Stimulated activated naive B cell treated with anti-CD40 and anti-IgM and Interleukin-4, amounts not matched to agents 10 μg/mL and 1 μg/mL and 100 μg/mL, for 72 hours (primary cell): ENCODE measurements around the gene CTPS2.

Experiments
- ATAC-seq, 2 donors: fragments of 150-1000 bp; cut with Tn5 transposase; replicated peaks; 2 replicates each; pipeline ENCODE4 v1.10.0; 2021; ENCODE audit warnings: moderate library complexity in 1 of 2
- DNase-seq: peaks from one replicate; pipeline ENCODE4 v3.0.0; 2021
- H3K27ac Mint-ChIP-seq: one replicate; pipeline ENCODE4 v1.8.0; 2022; ENCODE audit warnings: mild to moderate bottlenecking, mixed read lengths
- H3K27me3 Mint-ChIP-seq, 2 donors: one replicate each; pipeline ENCODE4 v1.8.0; 2022; ENCODE audit warnings: mixed read lengths in 2 of 2
- H3K36me3 Mint-ChIP-seq, 2 donors: one replicate each; pipeline ENCODE4 v1.8.0; 2022; ENCODE audit warnings: mixed read lengths in 2 of 2, mild to moderate bottlenecking in 1 of 2
- H3K4me1 Mint-ChIP-seq, 2 donors: one replicate each; pipeline ENCODE4 v1.8.0; 2022; ENCODE audit warnings: mixed read lengths in 2 of 2, mild to moderate bottlenecking in 1 of 2
- H3K4me3 Mint-ChIP-seq, 2 donors: one replicate each; pipeline ENCODE4 v1.8.0; 2022; ENCODE audit warnings: mild to moderate bottlenecking in 2 of 2, mixed read lengths in 2 of 2, moderate library complexity in 1 of 2
- H3K9me3 Mint-ChIP-seq, 2 donors: one replicate each; pipeline ENCODE4 v1.8.0; 2022; ENCODE audit warnings: mixed read lengths in 2 of 2, mild to moderate bottlenecking in 1 of 2

Gene CTPS2

DNA sequence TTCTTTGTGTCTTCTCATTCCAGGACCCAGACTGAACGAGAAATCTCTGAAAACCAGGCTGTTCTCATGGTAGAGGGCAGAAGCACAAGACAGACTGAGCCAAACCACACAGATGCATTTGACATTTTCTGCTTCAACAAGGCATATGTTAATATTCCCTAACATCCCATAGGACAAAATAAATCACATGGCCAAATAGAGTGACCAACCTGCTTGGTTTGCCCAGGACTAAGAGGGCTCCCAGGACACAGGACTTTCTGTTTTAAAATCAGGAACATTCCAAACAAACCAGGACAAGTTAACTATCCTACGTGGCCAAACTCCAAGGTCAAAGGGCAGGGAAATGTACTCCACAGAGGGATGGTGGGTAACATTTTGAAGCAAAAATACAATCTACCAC lies 11.7 kb downstream of the CTPS2 start:
- no peak for ATAC-seq
- no peaks in the 10 kb centered on the region for H3K36me3 Mint-ChIP-seq
- H3K4me1 Mint-ChIP-seq = no peaks in the 10 kb centered on the region

DNA sequence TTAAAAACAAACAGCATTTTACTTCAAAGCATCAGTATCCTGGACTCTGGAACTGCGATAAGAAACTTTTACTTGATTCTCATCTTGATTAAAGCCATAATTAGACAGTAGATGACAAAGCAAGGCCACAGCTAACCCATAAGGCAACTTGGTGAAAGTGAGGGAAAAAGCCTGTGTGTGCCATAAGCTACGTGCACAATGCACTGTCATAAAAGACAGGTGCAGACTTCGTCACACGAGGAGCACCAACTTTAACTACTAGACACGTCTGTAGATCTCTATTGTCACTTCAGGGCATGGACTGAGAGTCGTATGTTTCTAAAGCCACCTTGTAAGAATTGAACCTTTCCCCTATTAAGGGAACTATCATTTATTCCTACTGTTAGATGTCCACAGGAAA lies 13.1 kb downstream of the CTPS2 start:
- H3K4me3 Mint-ChIP-seq = no peak overlapping the region
- ATAC-seq (no peak), DNase-seq (no peak)
- H3K27ac Mint-ChIP-seq = no peak overlapping the region
- H3K4me1 Mint-ChIP-seq = no peaks in the 10 kb centered on the region
- H3K9me3 Mint-ChIP-seq = no peaks in the 10 kb centered on the region
- H3K36me3 Mint-ChIP-seq = peaks cover 0 to 1% of the 10 kb centered on the region in 2 donors
- peaks cover 0 to 7% of the 10 kb centered on the region in 2 donors for H3K27me3 Mint-ChIP-seq

More for the DNA sequence above, 11.7 kb downstream of the CTPS2 start:
- Mint-ChIP-seq H3K9me3 (no peaks in the 10 kb centered on the region), H3K27ac (no peak overlapping the region), H3K4me3 (no peak overlapping the region), H3K27me3 (peaks cover 0 to 9% of the 10 kb centered on the region in 2 donors)
- no peak for DNase-seq

DNA sequence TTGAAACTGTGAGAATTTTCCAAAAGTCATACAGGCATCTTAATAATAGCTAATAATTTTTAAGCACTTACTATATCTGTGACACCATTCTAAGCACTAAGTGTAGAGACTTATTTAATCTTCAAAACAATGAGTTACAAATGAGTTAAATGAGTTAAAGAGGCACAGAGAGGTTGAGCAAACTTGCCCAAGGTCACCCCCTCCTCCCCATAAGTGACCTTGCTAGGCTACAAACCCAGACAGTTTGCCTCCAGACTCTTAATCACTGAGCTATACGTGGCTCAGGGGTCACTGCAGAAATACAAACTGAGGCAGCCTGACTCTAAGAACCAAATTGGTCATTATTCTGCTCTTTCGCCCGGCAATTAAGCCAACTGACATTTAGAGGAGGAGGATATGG lies 15.5 kb downstream of the CTPS2 start:
- no peak overlapping the region for H3K27ac Mint-ChIP-seq
- no peak for ATAC-seq
- H3K4me1 Mint-ChIP-seq = no peaks in the 10 kb centered on the region
- H3K36me3 Mint-ChIP-seq = peaks cover 2 to 5% of the 10 kb centered on the region in 2 donors
- peaks cover 0 to 4% of the 10 kb centered on the region in 2 donors for H3K27me3 Mint-ChIP-seq
- H3K9me3 Mint-ChIP-seq = no peaks in the 10 kb centered on the region
- H3K4me3 Mint-ChIP-seq = no peak overlapping the region
- no peak for DNase-seq

DNA sequence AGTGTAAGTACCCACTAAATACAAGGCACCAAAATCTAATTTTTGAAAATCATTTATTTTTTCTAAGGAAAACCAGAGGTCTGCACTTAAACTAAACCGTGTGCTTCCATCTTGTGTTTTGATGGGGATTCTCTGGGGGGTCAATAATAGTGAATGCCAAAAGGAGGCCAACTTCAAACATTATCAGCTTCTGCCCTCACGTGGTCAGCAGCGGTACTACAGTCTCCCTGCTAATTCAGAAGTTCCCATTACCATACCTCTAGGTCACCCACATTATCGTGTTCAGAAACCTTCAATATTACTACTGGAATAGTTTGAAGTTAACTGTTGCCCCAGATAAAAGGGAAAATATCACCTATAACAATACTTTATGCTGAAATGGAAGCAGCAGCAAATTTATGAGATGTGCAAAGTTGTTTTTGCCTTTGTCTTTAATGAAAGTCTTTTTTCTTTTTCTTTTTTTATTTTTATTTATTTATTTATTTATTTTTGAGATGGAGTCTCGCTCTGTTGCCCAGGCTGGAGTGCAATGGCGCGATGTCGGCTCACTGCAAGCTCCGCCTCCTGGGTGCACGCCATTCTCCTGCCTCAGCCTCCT lies 17.3 kb downstream of the CTPS2 start:
- H3K9me3 Mint-ChIP-seq = no peaks in the 10 kb centered on the region
- ATAC-seq (peak; percentile 45 to 78), DNase-seq (peak; percentile 39)
- H3K27me3 Mint-ChIP-seq = peaks cover 0 to 4% of the 10 kb centered on the region in 2 donors
- peaks cover 5 to 7% of the 10 kb centered on the region in 2 donors for H3K36me3 Mint-ChIP-seq
- no peaks in the 10 kb centered on the region for H3K4me1 Mint-ChIP-seq
- H3K4me3 Mint-ChIP-seq = no peak overlapping the region
- no peak overlapping the region for H3K27ac Mint-ChIP-seq

DNA sequence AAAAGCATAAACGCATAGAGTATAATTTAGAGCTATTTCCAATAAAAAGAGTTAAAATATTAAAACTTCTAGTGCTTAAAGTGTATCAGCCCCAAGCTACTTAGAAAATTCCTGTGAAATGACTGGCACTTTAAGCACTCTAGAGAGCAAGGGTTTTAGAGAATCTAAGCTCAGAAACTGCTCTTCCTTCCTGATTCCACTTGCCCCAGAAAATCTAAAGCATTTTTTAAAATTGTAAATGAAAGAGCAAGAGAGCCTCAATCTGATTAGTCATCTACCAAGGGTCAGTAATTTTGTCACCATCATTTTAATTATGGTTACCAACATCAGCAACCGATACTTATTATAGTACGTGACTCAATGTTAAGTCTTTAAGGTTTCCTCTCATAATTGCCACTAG lies 25.0 kb downstream of the CTPS2 start:
- Mint-ChIP-seq H3K9me3 (no peaks in the 10 kb centered on the region), H3K36me3 (peaks cover 4 to 7% of the 10 kb centered on the region in 2 donors), H3K4me3 (no peak overlapping the region), H3K27ac (no peak overlapping the region), H3K4me1 (no peaks in the 10 kb centered on the region), H3K27me3 (no peaks in the 10 kb centered on the region)
- ATAC-seq = no peak
- DNase-seq = no peak

DNA sequence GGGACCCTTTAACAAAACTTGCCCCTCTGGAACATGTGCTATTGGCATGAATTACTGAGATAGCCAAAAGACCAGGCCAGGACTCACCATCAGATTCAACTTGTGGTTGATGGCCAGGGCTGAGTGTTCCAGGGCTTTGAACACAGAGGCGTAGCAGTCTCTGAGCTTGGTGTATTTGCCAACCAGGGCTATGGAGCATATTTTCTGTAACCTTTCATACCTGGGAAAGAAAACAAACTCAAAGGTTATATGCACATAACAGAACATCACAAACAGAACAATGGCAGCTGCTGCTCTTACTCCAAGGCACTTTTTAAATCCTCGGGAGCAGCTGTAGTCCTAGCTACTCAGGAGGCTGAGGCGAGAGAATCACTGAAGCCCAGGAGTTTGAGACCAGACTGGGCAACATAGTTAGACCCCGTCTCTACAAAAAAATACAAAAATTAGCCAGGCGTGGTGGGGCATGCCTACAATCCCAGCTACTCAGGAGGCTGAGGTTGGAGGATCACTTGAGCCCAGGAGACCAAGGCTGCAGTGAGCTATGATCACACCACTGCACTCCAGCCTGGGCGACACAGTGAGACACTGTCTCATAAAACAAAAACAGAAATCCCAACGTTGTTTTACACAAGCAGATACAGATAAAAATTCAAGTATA lies 29.3 kb downstream of the CTPS2 start:
- no peaks in the 10 kb centered on the region for H3K4me1 Mint-ChIP-seq
- no peaks in the 10 kb centered on the region for H3K9me3 Mint-ChIP-seq
- H3K27ac Mint-ChIP-seq = no peak overlapping the region
- H3K36me3 Mint-ChIP-seq = peaks cover 3 to 4% of the 10 kb centered on the region in 2 donors
- H3K4me3 Mint-ChIP-seq = no peak overlapping the region
- no peak for DNase-seq
- no peak for ATAC-seq
- no peaks in the 10 kb centered on the region for H3K27me3 Mint-ChIP-seq

DNA sequence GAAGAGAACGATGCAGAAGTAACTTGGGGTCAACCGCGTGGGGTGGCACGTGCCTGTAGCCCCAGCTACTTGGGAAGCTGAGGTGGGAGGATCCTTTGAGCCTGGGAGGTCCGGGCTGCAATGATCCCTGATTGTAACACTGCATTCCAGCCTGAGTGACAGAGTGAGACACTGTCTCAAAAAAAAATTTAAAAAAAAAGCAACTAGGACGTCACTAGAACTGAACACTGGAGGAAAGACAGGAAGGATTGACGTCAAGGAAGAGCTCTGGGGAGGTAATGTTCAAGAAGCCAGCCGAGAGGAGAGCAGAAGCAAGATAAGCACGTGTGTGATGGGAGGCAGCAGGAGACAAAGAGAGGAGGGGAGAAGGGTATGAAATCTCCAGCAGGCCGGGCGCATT lies 33.8 kb downstream of the CTPS2 start:
- Mint-ChIP-seq H3K9me3 (no peaks in the 10 kb centered on the region), H3K4me3 (no peak overlapping the region), H3K4me1 (no peaks in the 10 kb centered on the region), H3K36me3 (peaks cover 3 to 10% of the 10 kb centered on the region in 2 donors), H3K27me3 (no peaks in the 10 kb centered on the region), H3K27ac (no peak overlapping the region)
- DNase-seq (no peak), ATAC-seq (no peak)

DNA sequence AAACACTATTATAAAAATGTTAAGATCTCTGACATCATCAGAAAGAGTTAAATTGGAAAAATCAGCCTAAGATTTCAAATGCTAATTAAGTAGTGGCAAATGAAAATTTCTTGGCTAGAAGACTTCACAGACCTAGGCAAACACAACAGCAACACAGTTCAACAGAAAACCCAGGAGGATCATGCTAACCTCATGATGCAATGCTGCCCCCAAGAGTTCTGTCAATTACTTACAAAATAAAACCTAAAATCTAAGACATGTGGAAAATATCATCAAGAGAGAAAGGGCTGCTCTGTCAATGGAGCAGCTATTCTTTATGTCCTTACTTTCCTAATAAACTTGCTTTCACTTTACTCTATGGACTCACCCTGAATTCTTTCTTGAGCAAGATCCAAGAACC lies 41.5 kb downstream of the CTPS2 start:
- H3K27ac Mint-ChIP-seq = no peak overlapping the region
- H3K9me3 Mint-ChIP-seq = no peaks in the 10 kb centered on the region
- no peaks in the 10 kb centered on the region for H3K27me3 Mint-ChIP-seq
- H3K4me1 Mint-ChIP-seq = no peaks in the 10 kb centered on the region
- ATAC-seq = no peak
- H3K36me3 Mint-ChIP-seq = peaks cover 6 to 11% of the 10 kb centered on the region in 2 donors
- H3K4me3 Mint-ChIP-seq = no peak overlapping the region
- DNase-seq = no peak

DNA sequence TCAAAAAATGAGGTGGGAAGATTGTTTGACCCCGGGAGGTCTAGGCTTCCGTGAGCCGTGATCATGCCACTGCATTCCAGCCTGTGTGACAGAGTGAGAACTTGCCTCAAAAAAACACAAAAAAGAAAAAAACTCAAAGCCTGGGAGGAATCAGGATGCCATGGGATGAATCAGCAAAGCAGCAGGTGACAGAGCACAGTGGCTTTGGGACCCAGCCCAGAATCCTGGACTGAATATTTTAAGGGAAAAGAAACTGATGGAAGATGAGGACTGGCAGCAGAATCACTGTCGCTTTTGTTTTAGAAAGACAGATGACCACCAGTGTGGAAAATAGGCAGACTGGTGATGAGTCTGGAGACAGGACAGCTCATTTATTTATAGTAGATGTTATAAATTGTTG lies 45.9 kb downstream of the CTPS2 start:
- ATAC-seq (no peak), DNase-seq (no peak)
- Mint-ChIP-seq H3K27ac (no peak overlapping the region), H3K27me3 (no peaks in the 10 kb centered on the region), H3K9me3 (no peaks in the 10 kb centered on the region), H3K4me1 (no peaks in the 10 kb centered on the region), H3K36me3 (peaks cover 8 to 18% of the 10 kb centered on the region in 2 donors), H3K4me3 (no peak overlapping the region)

DNA sequence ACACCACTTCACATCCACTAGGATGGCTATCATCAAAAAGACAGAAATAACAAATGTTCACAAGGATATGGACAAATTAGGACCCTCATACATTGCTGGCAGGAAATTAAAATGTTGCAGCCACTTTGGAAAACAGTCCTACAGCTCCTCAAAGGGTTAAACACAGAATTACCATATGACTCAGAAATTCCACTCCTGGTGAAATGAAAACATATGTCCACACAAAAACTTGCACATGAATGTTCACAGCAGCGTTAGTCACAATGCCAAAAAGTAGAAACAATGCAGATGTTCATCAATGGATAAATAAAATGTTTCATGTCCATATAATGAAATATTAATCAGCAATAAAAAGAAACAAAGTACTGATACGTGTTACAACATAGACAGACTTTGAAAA lies 47.4 kb downstream of the CTPS2 start:
- H3K9me3 Mint-ChIP-seq = no peaks in the 10 kb centered on the region
- ATAC-seq (no peak), DNase-seq (no peak)
- H3K4me3 Mint-ChIP-seq = no peak overlapping the region
- H3K36me3 Mint-ChIP-seq = peaks cover 8 to 11% of the 10 kb centered on the region in 2 donors
- no peaks in the 10 kb centered on the region for H3K4me1 Mint-ChIP-seq
- H3K27me3 Mint-ChIP-seq = no peaks in the 10 kb centered on the region
- no peak overlapping the region for H3K27ac Mint-ChIP-seq

DNA sequence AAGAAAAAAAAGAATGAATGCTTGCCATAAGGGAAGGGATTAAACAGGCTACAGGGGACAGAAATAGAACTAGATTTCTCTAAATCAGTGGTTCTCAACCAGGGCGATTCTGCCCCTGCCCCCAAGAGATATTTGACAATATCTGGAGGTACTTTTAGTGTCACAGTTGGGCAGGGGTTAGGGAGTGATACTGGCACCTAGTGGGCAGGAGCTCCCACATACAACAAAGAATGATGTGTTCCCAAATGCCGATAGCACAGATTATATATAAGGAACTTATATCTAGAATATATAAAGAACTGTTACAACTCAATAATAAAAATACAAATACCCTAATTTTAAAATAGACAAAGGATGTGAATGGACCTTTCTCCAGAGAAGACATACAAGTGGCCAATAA lies 47.8 kb downstream of the CTPS2 start:
- peaks cover 6 to 11% of the 10 kb centered on the region in 2 donors for H3K36me3 Mint-ChIP-seq
- DNase-seq (no peak), ATAC-seq (no peak)
- no peaks in the 10 kb centered on the region for H3K27me3 Mint-ChIP-seq
- no peak overlapping the region for H3K4me3 Mint-ChIP-seq
- H3K27ac Mint-ChIP-seq = no peak overlapping the region
- H3K4me1 Mint-ChIP-seq = no peaks in the 10 kb centered on the region
- no peaks in the 10 kb centered on the region for H3K9me3 Mint-ChIP-seq

DNA sequence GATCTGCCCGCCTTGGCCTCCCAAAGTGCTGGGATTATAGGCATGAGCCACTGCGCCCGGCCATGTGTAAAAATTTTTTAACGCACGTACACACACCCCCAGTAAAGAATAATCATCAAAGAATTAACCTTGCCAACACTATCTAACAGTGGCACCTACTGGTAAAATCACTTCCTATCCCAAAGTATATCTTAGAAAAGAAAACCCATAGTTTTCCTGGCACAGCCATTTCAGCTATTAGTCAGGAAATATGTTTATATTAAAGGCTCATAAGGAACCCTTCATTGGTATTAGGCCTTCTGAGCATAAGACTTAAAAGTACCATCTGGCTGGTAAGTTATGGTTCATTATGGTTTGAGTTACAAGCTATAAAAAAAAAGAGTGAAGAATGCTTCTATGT lies 48.4 kb downstream of the CTPS2 start:
- no peaks in the 10 kb centered on the region for H3K4me1 Mint-ChIP-seq
- no peak overlapping the region for H3K4me3 Mint-ChIP-seq
- no peak for DNase-seq

DNA sequence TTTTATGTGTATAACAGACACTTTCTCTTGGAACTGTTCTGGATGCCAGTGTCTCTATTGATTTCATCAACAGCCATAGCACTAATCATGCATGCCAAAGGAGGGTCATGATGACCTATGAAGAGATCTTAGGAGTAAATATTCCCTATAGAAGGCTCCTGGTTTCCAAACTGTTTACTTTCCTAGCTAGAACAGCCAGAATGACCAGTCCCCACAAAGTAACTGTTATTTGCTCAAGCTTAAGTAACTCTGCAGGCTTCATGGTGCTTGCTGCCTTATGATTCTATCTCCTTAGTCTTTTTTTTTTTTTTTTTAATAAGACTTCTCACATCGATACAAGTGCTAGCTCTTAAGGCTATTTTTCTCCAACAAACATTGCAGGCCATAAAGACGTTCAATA lies 50.1 kb downstream of the CTPS2 start:
- Mint-ChIP-seq H3K9me3 (no peaks in the 10 kb centered on the region), H3K4me1 (no peaks in the 10 kb centered on the region), H3K27ac (no peak overlapping the region), H3K4me3 (no peak overlapping the region), H3K36me3 (peaks cover 2 to 10% of the 10 kb centered on the region in 2 donors), H3K27me3 (no peaks in the 10 kb centered on the region)
- ATAC-seq = no peak
- DNase-seq = no peak

More for the DNA sequence above, 48.4 kb downstream of the CTPS2 start:
- H3K27ac Mint-ChIP-seq = no peak overlapping the region
- no peaks in the 10 kb centered on the region for H3K27me3 Mint-ChIP-seq
- peaks cover 5 to 10% of the 10 kb centered on the region in 2 donors for H3K36me3 Mint-ChIP-seq
- H3K9me3 Mint-ChIP-seq = no peaks in the 10 kb centered on the region
- no peak for ATAC-seq

DNA sequence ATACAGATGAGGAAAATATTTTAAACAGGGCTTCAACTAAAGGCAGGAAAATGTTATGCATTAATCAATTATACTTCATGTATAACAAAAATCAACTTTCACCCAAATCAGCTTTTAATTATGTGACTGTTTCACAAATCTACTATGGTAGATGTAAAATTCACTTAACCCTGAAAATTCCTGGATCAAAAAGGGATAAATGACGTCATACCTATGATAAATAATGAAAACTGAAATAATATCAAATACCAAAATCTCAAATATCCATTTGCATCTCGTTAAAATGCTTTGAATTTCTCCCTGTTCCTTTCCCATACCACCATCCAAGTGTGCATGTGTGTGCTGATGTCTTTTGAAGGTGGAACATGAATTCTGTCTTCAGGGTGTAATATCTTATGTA lies 51.0 kb downstream of the CTPS2 start:
- Mint-ChIP-seq H3K36me3 (peaks cover 2 to 10% of the 10 kb centered on the region in 2 donors), H3K27me3 (no peaks in the 10 kb centered on the region), H3K9me3 (no peaks in the 10 kb centered on the region), H3K4me3 (no peak overlapping the region), H3K27ac (no peak overlapping the region), H3K4me1 (no peaks in the 10 kb centered on the region)
- ATAC-seq (no peak), DNase-seq (no peak)

DNA sequence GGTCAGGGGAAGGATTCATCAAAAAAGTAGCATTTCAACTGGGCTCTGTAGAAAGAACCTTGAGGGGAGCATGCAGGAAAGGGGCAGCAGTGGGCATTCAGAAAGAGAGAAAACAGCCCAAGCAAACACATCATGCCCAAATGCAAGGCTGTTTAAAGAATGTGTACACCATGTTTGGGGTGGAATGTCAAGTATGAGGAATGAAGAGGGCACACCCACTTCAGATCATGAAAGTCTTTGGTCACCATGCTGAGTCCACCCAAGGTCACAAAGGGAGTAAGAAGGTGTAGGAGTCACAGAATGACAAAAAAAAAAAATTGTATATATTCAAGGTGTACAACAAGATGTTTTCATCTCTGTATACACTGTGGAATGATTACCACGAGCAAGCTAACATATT lies 53.1 kb downstream of the CTPS2 start:
- DNase-seq = no peak
- no peak overlapping the region for H3K27ac Mint-ChIP-seq
- H3K36me3 Mint-ChIP-seq = peaks cover under 1 to 7% of the 10 kb centered on the region in 2 donors
- no peak for ATAC-seq
- no peaks in the 10 kb centered on the region for H3K27me3 Mint-ChIP-seq
- no peak overlapping the region for H3K4me3 Mint-ChIP-seq
- H3K9me3 Mint-ChIP-seq = no peaks in the 10 kb centered on the region
- H3K4me1 Mint-ChIP-seq = no peaks in the 10 kb centered on the region
